HEK293T (cell line): Measurements from ENCODE around the gene FZD4.
"Not testable (repeated sequence)": the region's sequence is repeated elsewhere in the genome, so short reads cannot be mapped to it uniquely, and the experiment has no call there.

Experiments used
- CTCF ChIA-PET: fragments of 350-600 bp; formaldehyde crosslinking; extraction: SDS; loops from one replicate; lab custom pipeline; 2021; ENCODE audit warnings: antibody characterized with exemption, inconsistent platforms; lab: Yijun Ruan, JAX
- POLR2A ChIA-PET: fragments of 350-600 bp; formaldehyde crosslinking; extraction: SDS; loops from one replicate; lab custom pipeline; 2020; ENCODE audit warnings: antibody characterized with exemption, inconsistent platforms; lab: Yijun Ruan, JAX
- DNase-seq: peaks from one replicate; pipeline ENCODE4 v3.0.0; 2012; ENCODE audit warnings: mixed read lengths; ENCODE audit errors: extremely low spot score
- ARNT ChIP-seq: fragments of 450-650 bp; IDR thresholded peaks from 2 replicates; pipeline ENCODE4 v1.6.1; 2017; ENCODE audit warnings: mild to moderate bottlenecking
- BHLHE40 ChIP-seq: fragments of 450-650 bp; IDR thresholded peaks from 2 replicates; pipeline ENCODE4 v1.6.1; 2016; ENCODE audit warnings: mild to moderate bottlenecking, moderate library complexity, borderline replicate concordance
- CTBP1 ChIP-seq: fragments of 450-650 bp; IDR thresholded peaks from 2 replicates; pipeline ENCODE4 v1.6.1; 2016; ENCODE audit warnings: borderline replicate concordance
- ELF4 ChIP-seq: fragments of 450-650 bp; IDR thresholded peaks from 2 replicates; pipeline ENCODE4 v1.6.1; 2017; ENCODE audit warnings: antibody characterized with exemption
- FOXA1 ChIP-seq: fragments of 450-650 bp; IDR thresholded peaks from 2 replicates; pipeline ENCODE4 v1.6.1; 2016; ENCODE audit warnings: mild to moderate bottlenecking
- FOXK2 ChIP-seq: fragments of 450-650 bp; IDR thresholded peaks from 2 replicates; pipeline ENCODE4 v1.6.1; 2016; ENCODE audit warnings: mild to moderate bottlenecking
- FOXM1 ChIP-seq: fragments of 450-650 bp; IDR thresholded peaks from 2 replicates; pipeline ENCODE4 v1.6.1; 2017; ENCODE audit warnings: mild to moderate bottlenecking, borderline replicate concordance
- HDGF ChIP-seq: fragments of 450-650 bp; IDR thresholded peaks from 2 replicates; pipeline ENCODE4 v1.6.1; 2017; ENCODE audit warnings: antibody characterized with exemption, borderline replicate concordance
- L3MBTL2 ChIP-seq: fragments of 450-650 bp; conservative IDR thresholded peaks from 2 replicates; pipeline ENCODE4 v1.6.1; 2016; ENCODE audit warnings: mild to moderate bottlenecking
- LEF1 ChIP-seq: fragments of 450-650 bp; IDR thresholded peaks from 2 replicates; pipeline ENCODE4 v1.6.1; 2017; ENCODE audit warnings: mild to moderate bottlenecking, borderline replicate concordance
- NFRKB ChIP-seq: fragments of 450-650 bp; IDR thresholded peaks from 2 replicates; pipeline ENCODE4 v1.6.1; 2016; ENCODE audit warnings: mild to moderate bottlenecking, moderate library complexity
- SP1 ChIP-seq: fragments of 450-650 bp; IDR thresholded peaks from 2 replicates; pipeline ENCODE4 v1.6.1; 2017
- SUZ12 ChIP-seq: fragments of 450-650 bp; IDR thresholded peaks from 2 replicates; pipeline ENCODE4 v1.6.1; 2016; ENCODE audit warnings: mild to moderate bottlenecking
- TARDBP ChIP-seq: fragments of 450-650 bp; IDR thresholded peaks from 2 replicates; pipeline ENCODE4 v1.6.1; 2016
- ZNF384 ChIP-seq: fragments of 450-650 bp; IDR thresholded peaks from 2 replicates; pipeline ENCODE4 v1.6.1; 2016
- TF ChIP-seq, protein P1 (sequence below): fragments of 450-650 bp; IDR thresholded peaks from 2 replicates; pipeline ENCODE4 v1.6.1; 2016

FZD4 gene

GRCh38 chr11:86955361-86956120 lies at the start of gene FZD4:
Gene FZD4 (minus strand): TSS chr11:86955395. CDS start chr11:86955085, 310 bp downstream.
- POLR2A ChIA-PET, result interaction anchor here (0.6 to 1.6 kb wide), 6 partner anchors 11 to 82 kb away, joined by 3 to 6 read pairs (median 4); partner anchors contain the start of gene TMEM135

DNA sequence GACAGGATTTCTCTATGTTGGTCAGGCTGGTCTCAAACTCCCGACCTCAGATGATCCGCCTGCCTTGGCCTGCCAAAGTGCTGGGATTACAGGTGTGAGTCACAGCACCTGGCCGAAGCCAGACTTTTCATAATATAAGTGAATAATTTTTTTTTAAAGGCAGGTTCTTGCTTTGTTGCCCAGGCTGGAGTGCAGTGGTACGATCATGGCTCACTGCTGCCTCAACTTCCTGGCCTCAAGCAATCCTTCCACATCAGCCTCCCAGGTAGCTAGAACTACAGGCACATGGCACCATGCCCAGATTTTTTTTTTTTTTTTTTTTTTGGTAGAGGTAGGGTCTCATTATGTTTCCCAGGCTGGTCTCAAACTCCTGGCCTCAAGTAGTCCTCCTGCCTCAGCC lies 49.1 kb upstream of the FZD4 start:
- POLR2A ChIA-PET, CTCF ChIA-PET, DNase-seq: not testable (repeated sequence)

More at GRCh38 chr11:86955361-86956120, at the start of gene FZD4:
- DNase-seq, result peak; percentile 95
- CTCF ChIA-PET, result interaction anchor here (2.4 kb wide), 1 partner anchor 16 kb away, joined by 9 read pairs; no protein-coding TSS in a partner anchor
- TF ChIP-seq NFRKB (no peak), FOXM1 (0 out of 2 replicates have a peak, but pooled peaks have one; percentile 17), L3MBTL2 (peak; percentile 48; the same call in 1 of the 2 replicates), LEF1 (no peak), ELF4 (no peak)
- TF ChIP-seq, protein P1, sequence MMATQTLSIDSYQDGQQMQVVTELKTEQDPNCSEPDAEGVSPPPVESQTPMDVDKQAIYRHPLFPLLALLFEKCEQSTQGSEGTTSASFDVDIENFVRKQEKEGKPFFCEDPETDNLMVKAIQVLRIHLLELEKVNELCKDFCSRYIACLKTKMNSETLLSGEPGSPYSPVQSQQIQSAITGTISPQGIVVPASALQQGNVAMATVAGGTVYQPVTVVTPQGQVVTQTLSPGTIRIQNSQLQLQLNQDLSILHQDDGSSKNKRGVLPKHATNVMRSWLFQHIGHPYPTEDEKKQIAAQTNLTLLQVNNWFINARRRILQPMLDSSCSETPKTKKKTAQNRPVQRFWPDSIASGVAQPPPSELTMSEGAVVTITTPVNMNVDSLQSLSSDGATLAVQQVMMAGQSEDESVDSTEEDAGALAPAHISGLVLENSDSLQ, result peak; percentile 73

- CTCF ChIA-PET, result no interaction called here
- POLR2A ChIA-PET, result no interaction called here
Observed at GRCh38 chr11:87002918-87003317, 47.7 kb upstream of the FZD4 start.

DNA sequence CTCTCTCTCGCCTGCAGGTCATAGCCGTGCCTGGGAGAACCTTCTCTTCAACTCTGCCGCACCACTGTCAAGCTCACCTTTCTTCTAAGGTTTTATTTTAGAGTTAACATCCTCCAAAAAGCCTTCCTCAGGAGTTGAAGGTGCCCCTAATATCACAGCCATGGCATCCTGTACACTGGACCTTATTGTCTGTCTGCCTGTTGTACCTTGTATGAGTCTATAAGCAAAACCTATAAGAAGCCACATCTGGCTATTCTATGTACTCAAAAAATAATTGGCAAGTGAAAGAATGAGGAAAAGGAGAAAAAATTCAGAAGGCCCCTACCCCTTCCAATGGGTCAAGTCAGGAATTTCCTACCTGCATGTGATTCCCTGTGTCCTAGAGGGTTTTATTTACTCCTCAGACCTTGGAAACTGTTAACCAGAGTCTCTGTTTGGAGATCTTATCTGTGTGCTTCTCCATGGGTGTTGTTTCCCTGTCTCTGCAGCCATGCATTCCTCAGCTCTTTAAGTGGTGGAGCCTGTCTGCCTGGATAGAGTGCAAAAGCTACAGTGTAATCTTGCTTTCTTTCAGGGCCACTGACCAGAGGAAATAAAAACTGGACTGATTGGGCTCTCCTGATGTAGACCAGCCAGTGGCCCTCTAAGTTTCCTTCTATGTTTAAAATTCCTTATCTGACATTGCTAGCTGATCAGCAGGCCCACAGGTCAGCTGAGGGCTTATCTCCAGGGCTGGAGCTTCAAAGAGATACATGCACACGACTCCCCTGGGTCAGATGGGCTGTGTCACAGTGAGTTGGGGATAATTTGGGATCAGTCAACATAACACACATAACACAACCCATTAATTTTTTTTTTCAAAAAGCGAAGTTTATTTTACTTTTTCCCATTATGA lies 44.9 kb upstream of the FZD4 start:
- CTCF ChIA-PET, result interaction anchor here (0.6 kb wide), 1 partner anchor 110 kb away, joined by 6 read pairs; no protein-coding TSS in a partner anchor
- POLR2A ChIA-PET, result interaction anchor here (1.2 kb wide), 1 partner anchor 45 kb away, joined by 4 read pairs; the partner anchor contains the start of gene FZD4
- peak; percentile 37 for DNase-seq
- no peak for TF ChIP-seq CTBP1
- no peak for TF ChIP-seq SP1

More at GRCh38 chr11:87002918-87003317, 47.7 kb upstream of the FZD4 start:
- TF ChIP-seq, protein P1, result no peak
- TF ChIP-seq ARNT (no peak), LEF1 (no peak), ELF4 (no peak), BHLHE40 (no peak), ZNF384 (no peak), L3MBTL2 (no peak), FOXM1 (no peak), TARDBP (no peak), FOXK2 (no peak), HDGF (no peak), FOXA1 (no peak), SUZ12 (no peak), CTBP1 (no peak), SP1 (no peak), NFRKB (no peak)
- DNase-seq, result no peak

- ChIA-PET POLR2A (no interaction called here), CTCF (interaction anchor here (0.6 kb wide), 1 partner anchor 111 kb away, joined by 6 read pairs; no protein-coding TSS in a partner anchor)
- TF ChIP-seq L3MBTL2 (no peak), SP1 (no peak), LEF1 (no peak), HDGF (no peak), TARDBP (no peak), FOXM1 (no peak), NFRKB (no peak), ARNT (no peak), SUZ12 (no peak), ELF4 (no peak), CTBP1 (no peak), BHLHE40 (no peak), ZNF384 (no peak), FOXA1 (no peak)
- TF ChIP-seq, protein P1, result no peak
- no peak for DNase-seq
Observed at GRCh38 chr11:86999388-86999787, 44.2 kb upstream of the FZD4 start.

- CTCF ChIA-PET, result interaction anchor here (0.6 kb wide), 1 partner anchor 18 kb away, joined by 7 read pairs; no protein-coding TSS in a partner anchor
- no peak for TF ChIP-seq HDGF
- TF ChIP-seq ARNT, result no peak
- no peak for DNase-seq
- POLR2A ChIA-PET, result no interaction called here
Observed at GRCh38 chr11:86996953-86997570, 41.9 kb upstream of the FZD4 start.
